IPS-18c (cell line): ENCODE data around the gene CCDC33.
"Not testable (repeated sequence)": the region's sequence is repeated elsewhere in the genome, so short reads cannot be mapped to it uniquely, and the experiment has no call there.

Source experiments
- H3K4me3 ChIP-seq: 2 replicates; pipeline ENCODE4 v1.7.0; 2013; ENCODE audit warnings: low read depth, mild to moderate bottlenecking, low read length, moderate library complexity; ENCODE audit not compliant: insufficient read depth
- H3K9me3 ChIP-seq: one replicate; pipeline ENCODE4 v1.6.1; 2013; ENCODE audit warnings: mild to moderate bottlenecking, low read length, moderate library complexity; ENCODE audit not compliant: control insufficient read depth, insufficient read depth

The CCDC33 gene

GRCh38 chr15:74350295-74351275, 114.5 kb downstream of the CCDC33 start:
- H3K4me3 ChIP-seq: no peak overlapping the region
- no peaks in the 10 kb centered on the region for H3K9me3 ChIP-seq

- H3K4me3 ChIP-seq: no peak overlapping the region
- H3K9me3 ChIP-seq: no peaks in the 10 kb centered on the region
Measured at GRCh38 chr15:74351670-74352069, 115.5 kb downstream of the CCDC33 start.

GRCh38 chr15:74352393-74352910, 116.3 kb downstream of the CCDC33 start:
- Histone ChIP-seq H3K4me3 (no peak overlapping the region), H3K9me3 (no peaks in the 10 kb centered on the region)

- not testable (repeated sequence) for H3K9me3 ChIP-seq, H3K4me3 ChIP-seq
Measured at GRCh38 chr15:74353992-74354391, 117.9 kb downstream of the CCDC33 start.

- H3K9me3 ChIP-seq, H3K4me3 ChIP-seq: not testable (repeated sequence)
Measured at GRCh38 chr15:74356050-74356449, 119.9 kb downstream of the CCDC33 start.

GRCh38 chr15:74357514-74357913, 121.4 kb downstream of the CCDC33 start:
- not testable (repeated sequence) for H3K9me3 ChIP-seq

GRCh38 chr15:74359376-74359775, 123.2 kb downstream of the CCDC33 start:
- not testable (repeated sequence) for H3K4me3 ChIP-seq, H3K9me3 ChIP-seq

More at GRCh38 chr15:74357514-74357913, 121.4 kb downstream of the CCDC33 start:
- not testable (repeated sequence) for H3K4me3 ChIP-seq

GRCh38 chr15:74360855-74361254, 124.7 kb downstream of the CCDC33 start:
- H3K9me3 ChIP-seq, H3K4me3 ChIP-seq: not testable (repeated sequence)

- Histone ChIP-seq H3K4me3 (no peak overlapping the region), H3K9me3 (no peaks in the 10 kb centered on the region)
Measured at GRCh38 chr15:74362482-74362881, 126.4 kb downstream of the CCDC33 start.

GRCh38 chr15:74364936-74365597, 128.9 kb downstream of the CCDC33 start:
- Histone ChIP-seq H3K9me3 (no peaks in the 10 kb centered on the region), H3K4me3 (peak overlapping the region; percentile 63)

- Histone ChIP-seq H3K9me3 (no peaks in the 10 kb centered on the region), H3K4me3 (peak overlapping the region; percentile 63)
Measured at GRCh38 chr15:74365598-74366445, 129.7 kb downstream of the CCDC33 start.

GRCh38 chr15:74367296-74367854, 131.2 kb downstream of the CCDC33 start, which contains the start of gene CYP11A1:
TSS of gene CYP11A1 (minus strand) at chr15:74367646. CDS start at chr15:74367585, 61 bp downstream.
- Histone ChIP-seq H3K9me3 (no peaks in the 10 kb centered on the region), H3K4me3 (no peak within 1 kb of the TSS)

GRCh38 chr15:74368121-74368520, 132.0 kb downstream of the CCDC33 start:
- H3K9me3 ChIP-seq: no peaks in the 10 kb centered on the region
- no peak overlapping the region for H3K4me3 ChIP-seq

GRCh38 chr15:74369084-74369745, 133.1 kb downstream of the CCDC33 start:
- no peaks in the 10 kb centered on the region for H3K9me3 ChIP-seq
- no peak overlapping the region for H3K4me3 ChIP-seq

- Histone ChIP-seq H3K4me3 (no peak overlapping the region), H3K9me3 (no peaks in the 10 kb centered on the region)
Measured at GRCh38 chr15:74369756-74370155, 133.6 kb downstream of the CCDC33 start.

- Histone ChIP-seq H3K9me3 (no peaks in the 10 kb centered on the region), H3K4me3 (no peak overlapping the region)
Measured at GRCh38 chr15:74370471-74370870, 134.3 kb downstream of the CCDC33 start.
